BLaER1 (cell line): ENCODE measurements around the gene CCDC85C.

Experiments used
- H3K27ac ChIP-seq: shearing (Covaris generic); formaldehyde crosslinking; 2 replicates; pipeline ENCODE4 v1.8.1; 2022
- H3K27me3 ChIP-seq: shearing (Covaris generic); formaldehyde crosslinking; 2 replicates; pipeline ENCODE4 v1.8.1; 2022
- H3K36me3 ChIP-seq: shearing (Covaris generic); formaldehyde crosslinking; 2 replicates; pipeline ENCODE4 v1.8.1; 2022
- H3K4me1 ChIP-seq: shearing (Covaris generic); formaldehyde crosslinking; 2 replicates; pipeline ENCODE4 v1.8.1; 2022
- H3K4me2 ChIP-seq: shearing (Covaris generic); formaldehyde crosslinking; 2 replicates; pipeline ENCODE4 v1.8.1; 2022
- H3K4me3 ChIP-seq: shearing (Covaris generic); formaldehyde crosslinking; 2 replicates; pipeline ENCODE4 v1.8.1; 2022
- H3K9ac ChIP-seq: shearing (Covaris generic); formaldehyde crosslinking; 2 replicates; pipeline ENCODE4 v1.8.1; 2022
- H3K9me3 ChIP-seq: shearing (Covaris generic); formaldehyde crosslinking; 2 replicates; pipeline ENCODE4 v1.8.1; 2022
- H4K20me1 ChIP-seq: shearing (Covaris generic); formaldehyde crosslinking; 2 replicates; pipeline ENCODE4 v1.8.1; 2022
- Cebpa-rat ChIP-seq: shearing (Covaris generic); IDR thresholded peaks from 2 replicates; pipeline ENCODE4 v1.8.1; 2022

Gene CCDC85C

GRCh38 chr14:99537399-99537798, 66.6 kb downstream of the CCDC85C start:
- H3K27ac ChIP-seq, result no peak overlapping the region
- no peaks in the 10 kb centered on the region for H3K9me3 ChIP-seq
- H3K4me2 ChIP-seq, result peak overlapping the region; percentile 86; the same call in 1 of the 2 replicates
- H3K9ac ChIP-seq, result no peak overlapping the region
- peaks cover 68% of the 10 kb centered on the region for H3K4me1 ChIP-seq
- H3K36me3 ChIP-seq, result peaks cover 15% of the 10 kb centered on the region; the same call in 1 of the 2 replicates
- peaks cover 100% of the 10 kb centered on the region for H4K20me1 ChIP-seq
- TF ChIP-seq Cebpa-rat, result no peak
- no peak overlapping the region for H3K4me3 ChIP-seq
- no peaks in the 10 kb centered on the region for H3K27me3 ChIP-seq

- H3K9ac ChIP-seq, result no peak overlapping the region
- no peak overlapping the region for H3K4me3 ChIP-seq
- H3K27me3 ChIP-seq, result no peaks in the 10 kb centered on the region
- H3K9me3 ChIP-seq, result no peaks in the 10 kb centered on the region
- peaks cover 15% of the 10 kb centered on the region; the same call in 1 of the 2 replicates for H3K36me3 ChIP-seq
- H3K4me1 ChIP-seq, result peaks cover 67% of the 10 kb centered on the region
- H3K27ac ChIP-seq, result no peak overlapping the region
- no peak for TF ChIP-seq Cebpa-rat
- H3K4me2 ChIP-seq, result no peak overlapping the region
- peaks cover 96% of the 10 kb centered on the region for H4K20me1 ChIP-seq
These were observed 67.9 kb downstream of the CCDC85C start for GRCh38 chr14:99535908-99536778.

- Histone ChIP-seq H3K36me3 (peaks cover 15% of the 10 kb centered on the region; the same call in 1 of the 2 replicates), H3K9ac (no peak overlapping the region), H4K20me1 (peaks cover 96% of the 10 kb centered on the region), H3K9me3 (no peaks in the 10 kb centered on the region), H3K4me1 (peaks cover 67% of the 10 kb centered on the region), H3K4me3 (no peak overlapping the region), H3K4me2 (no peak overlapping the region), H3K27me3 (no peaks in the 10 kb centered on the region), H3K27ac (no peak overlapping the region)
- TF ChIP-seq Cebpa-rat, result no peak
These were observed 68.6 kb downstream of the CCDC85C start for GRCh38 chr14:99535448-99535847.

- Histone ChIP-seq H3K4me2 (no peak overlapping the region), H3K36me3 (peaks cover 15% of the 10 kb centered on the region; the same call in 1 of the 2 replicates), H4K20me1 (peaks cover 96% of the 10 kb centered on the region), H3K27me3 (no peaks in the 10 kb centered on the region), H3K9me3 (no peaks in the 10 kb centered on the region), H3K4me3 (no peak overlapping the region), H3K9ac (peak overlapping the region; percentile 15; the same call in 1 of the 2 replicates), H3K4me1 (peaks cover 67% of the 10 kb centered on the region), H3K27ac (no peak overlapping the region)
- no peak for TF ChIP-seq Cebpa-rat
These were observed 69.1 kb downstream of the CCDC85C start for GRCh38 chr14:99534863-99535262.

GRCh38 chr14:99534333-99534732, 69.7 kb downstream of the CCDC85C start:
- Histone ChIP-seq H3K9ac (no peak overlapping the region), H3K9me3 (no peaks in the 10 kb centered on the region), H3K27ac (no peak overlapping the region), H3K27me3 (no peaks in the 10 kb centered on the region), H3K36me3 (peaks cover 15% of the 10 kb centered on the region; the same call in 1 of the 2 replicates), H4K20me1 (peaks cover 96% of the 10 kb centered on the region), H3K4me3 (no peak overlapping the region), H3K4me1 (peaks cover 64% of the 10 kb centered on the region), H3K4me2 (no peak overlapping the region)
- no peak for TF ChIP-seq Cebpa-rat

GRCh38 chr14:99532310-99532709, 71.7 kb downstream of the CCDC85C start:
- Histone ChIP-seq H3K36me3 (peaks cover 15% of the 10 kb centered on the region; the same call in 1 of the 2 replicates), H3K9ac (no peak overlapping the region), H3K27ac (no peak overlapping the region), H3K4me2 (peak overlapping the region; percentile 0; the same call in 1 of the 2 replicates), H3K9me3 (no peaks in the 10 kb centered on the region), H4K20me1 (peaks cover 95% of the 10 kb centered on the region), H3K4me3 (no peak overlapping the region), H3K27me3 (no peaks in the 10 kb centered on the region), H3K4me1 (peaks cover 50% of the 10 kb centered on the region)
- TF ChIP-seq Cebpa-rat, result no peak

- no peaks in the 10 kb centered on the region for H3K27me3 ChIP-seq
- no peaks in the 10 kb centered on the region for H3K9me3 ChIP-seq
- TF ChIP-seq Cebpa-rat, result no peak
- peaks cover 55% of the 10 kb centered on the region for H3K4me1 ChIP-seq
- H3K9ac ChIP-seq, result no peak overlapping the region
- H3K27ac ChIP-seq, result no peak overlapping the region
- H3K4me3 ChIP-seq, result no peak overlapping the region
- peak overlapping the region; percentile 30; the same call in 1 of the 2 replicates for H3K4me2 ChIP-seq
- H3K36me3 ChIP-seq, result peaks cover 15% of the 10 kb centered on the region; the same call in 1 of the 2 replicates
- peaks cover 95% of the 10 kb centered on the region for H4K20me1 ChIP-seq
These were observed 72.5 kb downstream of the CCDC85C start for GRCh38 chr14:99531251-99532096.

- no peak overlapping the region for H3K9ac ChIP-seq
- 0 out of 2 replicates have a peak overlapping the region, but pooled peaks have one; percentile 41 for H3K27ac ChIP-seq
- no peak overlapping the region for H3K4me3 ChIP-seq
- H3K9me3 ChIP-seq, result no peaks in the 10 kb centered on the region
- peak overlapping the region; percentile 30; the same call in 1 of the 2 replicates for H3K4me2 ChIP-seq
- peaks cover 64% of the 10 kb centered on the region for H3K4me1 ChIP-seq
- TF ChIP-seq Cebpa-rat, result no peak
- H3K27me3 ChIP-seq, result no peaks in the 10 kb centered on the region
- peaks cover 11% of the 10 kb centered on the region; the same call in 1 of the 2 replicates for H3K36me3 ChIP-seq
- peaks cover 95% of the 10 kb centered on the region for H4K20me1 ChIP-seq
These were observed 73.4 kb downstream of the CCDC85C start for GRCh38 chr14:99530407-99531155.

GRCh38 chr14:99529899-99530298, 74.1 kb downstream of the CCDC85C start:
- Histone ChIP-seq H3K9me3 (no peaks in the 10 kb centered on the region), H3K27me3 (no peaks in the 10 kb centered on the region), H3K9ac (no peak overlapping the region), H3K36me3 (peaks cover 9% of the 10 kb centered on the region; the same call in 1 of the 2 replicates), H4K20me1 (peaks cover 95% of the 10 kb centered on the region), H3K27ac (no peak overlapping the region), H3K4me3 (no peak overlapping the region), H3K4me2 (no peak overlapping the region), H3K4me1 (peaks cover 66% of the 10 kb centered on the region)
- TF ChIP-seq Cebpa-rat, result no peak
